Uterus (tissue), 4 donors: Measurements from ENCODE around the gene SH3PXD2A. TPM values are rescaled to one million over a fixed set of nuclear protein-coding genes. Genes with fewer than 3 reads are reported as not detected.

Experiments
- DNase-seq, 2 donors: peaks; one replicate each; pipeline ENCODE4 v3.0.0-alpha.2; 2019 to 2020
- H3K27ac ChIP-seq, 2 donors: fragments of 200-600 bp; sonication (generic); 1 replicate in 1 of 2; 2 replicates in 1 of 2; pipeline ENCODE4 v1.5.1; 2016 to 2018
- H3K27me3 ChIP-seq, 2 donors: fragments of 200-600 bp; sonication (generic); one replicate each; pipeline ENCODE4 v1.5.1; 2018 to 2019; ENCODE audit warnings: control low read depth in 1 of 2
- H3K36me3 ChIP-seq, 2 donors: fragments of 200-600 bp; sonication (generic); one replicate each; pipeline ENCODE4 v1.5.1; 2019; ENCODE audit warnings: control low read depth in 1 of 2
- H3K4me1 ChIP-seq, 2 donors: fragments of 200-600 bp; sonication (generic); one replicate each; pipeline ENCODE4 v1.5.1; 2018 to 2019; ENCODE audit warnings: control low read depth in 1 of 2
- H3K4me3 ChIP-seq, 2 donors: fragments of 200-600 bp; sonication (generic); 1 replicate in 1 of 2; 2 replicates in 1 of 2; pipeline ENCODE4 v1.5.1; 2018 to 2019; ENCODE audit warnings: mild to moderate bottlenecking in 1 of 2
- H3K9me3 ChIP-seq, 2 donors: fragments of 200-600 bp; sonication (generic); one replicate each; pipeline ENCODE4 v1.5.1; 2019; ENCODE audit warnings: control low read depth in 1 of 2
- POLR2A ChIP-seq, 2 donors: fragments of 450-650 bp; IDR thresholded peaks; one replicate each; pipeline ENCODE4 v1.6.1; 2016; ENCODE audit warnings: antibody characterized with exemption in 2 of 2, mild to moderate bottlenecking in 1 of 2, moderate library complexity in 1 of 2
- intact Hi-C: fragments of 100-400 bp; cut with DNase I; formaldehyde crosslinking; loops from one replicate; pipeline ENCODE4 v1.15.1; 2023; ENCODE audit warnings: low total_unique reads
- total RNA-seq, 4 donors: library from RNA; depleted of rRNA in 3 of 4; stranded (reverse); fragments of >200 nt in 3 of 4; gene quantifications; one replicate each; pipeline versions ENCODE4 v1.1.0 to v1.2.4, GENCODE V29; 2014 to 2023
- TF ChIP-seq, protein P1 (sequence below), 4 experiments: fragments of 200-600 bp in 2 of 4; fragments of 450-650 bp in 2 of 4; sonication (generic) in 2 of 4; IDR thresholded peaks; one replicate each; pipeline ENCODE4 v1.5.1; 2016 to 2019; ENCODE audit warnings: antibody characterized with exemption in 4 of 4, mild to moderate bottlenecking in 2 of 4, moderate library complexity in 1 of 4
- donor health status: DM: yes; HTN: yes; CAD: no.

Gene SH3PXD2A
- total RNA-seq, 4 donors from 2014 or later: 12.6 to 117 (median 46.6) TPM

DNA sequence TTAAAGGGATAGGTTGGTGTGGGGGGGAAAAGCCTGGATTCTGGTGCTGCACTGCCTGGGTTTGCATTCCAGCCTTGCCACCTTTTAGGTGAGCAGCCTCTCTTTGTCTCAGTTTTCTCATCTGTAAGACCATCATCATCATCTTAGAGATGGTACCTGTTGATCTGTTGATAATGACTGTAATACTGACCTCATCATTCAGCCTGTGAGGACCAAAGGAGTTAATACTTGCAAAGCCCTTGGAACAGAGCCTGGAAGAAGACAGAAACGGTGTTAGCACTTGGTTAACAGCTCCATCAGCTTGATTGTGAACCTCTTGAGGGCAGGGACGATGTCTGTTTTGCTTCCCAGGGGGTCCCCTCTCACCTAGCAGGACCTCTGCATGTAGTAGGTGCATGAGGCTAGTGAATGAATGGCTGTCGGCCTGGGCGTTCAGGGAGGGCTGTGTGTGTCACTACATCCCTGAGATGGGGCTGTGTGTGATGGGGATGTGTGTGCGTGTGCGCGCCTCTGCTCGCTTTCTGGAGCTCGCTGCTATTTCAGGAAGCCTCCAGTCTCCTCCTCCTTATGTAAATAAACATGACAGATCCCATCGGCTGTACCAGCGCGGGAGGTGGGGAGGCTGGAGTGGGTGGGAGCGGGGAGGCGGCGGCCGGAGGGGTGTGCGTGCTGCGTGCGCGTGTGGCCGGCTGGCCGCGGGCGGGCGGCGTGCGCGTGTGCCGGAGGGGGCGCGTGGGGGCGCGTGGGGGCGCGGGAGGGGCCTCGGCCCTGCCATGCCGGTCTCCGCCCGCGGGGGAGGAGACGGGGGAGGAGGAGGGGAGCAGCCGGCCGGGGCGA lies 300.7 kb downstream of the SH3PXD2A start:
- intact Hi-C loops: no loop called here

DNA sequence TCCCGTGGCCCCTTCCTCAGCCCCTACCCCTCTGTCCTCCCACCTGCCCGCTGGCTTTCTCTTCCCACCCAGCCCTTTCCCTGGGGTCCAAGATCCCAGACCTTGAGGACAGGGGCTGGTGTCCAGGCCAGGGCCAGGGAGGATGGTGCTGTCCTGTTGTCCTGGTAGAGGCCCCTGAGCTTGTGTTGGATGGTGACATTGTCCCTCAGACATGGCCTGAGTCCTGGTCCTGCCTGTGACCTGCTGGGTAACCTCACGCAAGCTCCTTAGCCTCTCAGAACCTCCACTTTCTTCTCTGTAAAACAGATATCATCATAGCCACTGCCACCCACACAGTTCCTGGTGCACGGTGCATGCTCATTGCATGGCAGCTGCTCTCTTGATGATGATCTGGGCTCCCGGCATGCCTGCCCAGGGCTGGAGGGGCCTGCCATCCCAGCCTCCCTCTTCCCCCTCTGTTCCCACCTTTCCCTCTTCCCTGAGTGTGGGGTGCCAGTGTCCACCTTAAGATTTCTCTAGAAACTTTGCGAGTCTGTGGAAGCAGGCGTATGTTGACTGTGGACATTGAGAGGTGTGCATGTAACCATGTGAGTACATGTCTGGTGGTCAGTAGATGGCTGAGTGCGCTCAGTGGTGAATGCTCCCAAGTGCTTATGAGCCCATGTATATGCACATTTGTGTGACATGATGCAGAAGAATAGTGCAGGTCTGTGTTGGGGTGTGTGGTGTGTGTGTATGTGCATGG lies 301.5 kb downstream of the SH3PXD2A start:
- Histone ChIP-seq H3K9me3 (no peaks in the 10 kb centered on the region), H3K4me1 (peaks cover 0 to 22% of the 10 kb centered on the region in 2 donors), H3K36me3 (no peaks in the 10 kb centered on the region), H3K27ac (peak overlapping the region; percentile 80 to 83), H3K4me3 (no peak overlapping the region), H3K27me3 (no peaks in the 10 kb centered on the region)
- no peak for TF ChIP-seq POLR2A (IDR thresholded peaks at IDR 0.05)
- TF ChIP-seq, protein P1, sequence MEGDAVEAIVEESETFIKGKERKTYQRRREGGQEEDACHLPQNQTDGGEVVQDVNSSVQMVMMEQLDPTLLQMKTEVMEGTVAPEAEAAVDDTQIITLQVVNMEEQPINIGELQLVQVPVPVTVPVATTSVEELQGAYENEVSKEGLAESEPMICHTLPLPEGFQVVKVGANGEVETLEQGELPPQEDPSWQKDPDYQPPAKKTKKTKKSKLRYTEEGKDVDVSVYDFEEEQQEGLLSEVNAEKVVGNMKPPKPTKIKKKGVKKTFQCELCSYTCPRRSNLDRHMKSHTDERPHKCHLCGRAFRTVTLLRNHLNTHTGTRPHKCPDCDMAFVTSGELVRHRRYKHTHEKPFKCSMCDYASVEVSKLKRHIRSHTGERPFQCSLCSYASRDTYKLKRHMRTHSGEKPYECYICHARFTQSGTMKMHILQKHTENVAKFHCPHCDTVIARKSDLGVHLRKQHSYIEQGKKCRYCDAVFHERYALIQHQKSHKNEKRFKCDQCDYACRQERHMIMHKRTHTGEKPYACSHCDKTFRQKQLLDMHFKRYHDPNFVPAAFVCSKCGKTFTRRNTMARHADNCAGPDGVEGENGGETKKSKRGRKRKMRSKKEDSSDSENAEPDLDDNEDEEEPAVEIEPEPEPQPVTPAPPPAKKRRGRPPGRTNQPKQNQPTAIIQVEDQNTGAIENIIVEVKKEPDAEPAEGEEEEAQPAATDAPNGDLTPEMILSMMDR (IDR thresholded peaks at IDR 0.05): no peak
- intact Hi-C loops: no loop called here
- DNase-seq: no peak

More for the DNA sequence above, 300.7 kb downstream of the SH3PXD2A start:
- peak; percentile 74 to 85 for DNase-seq
- no peaks in the 10 kb centered on the region for H3K36me3 ChIP-seq
- H3K4me3 ChIP-seq: peak overlapping the region; percentile 49 to 69
- H3K4me1 ChIP-seq: peaks cover 0 to 22% of the 10 kb centered on the region in 2 donors
- H3K27me3 ChIP-seq: no peaks in the 10 kb centered on the region
- TF ChIP-seq, protein P1 (IDR thresholded peaks at IDR 0.05): no peak
- TF ChIP-seq POLR2A (IDR thresholded peaks at IDR 0.05): no peak
- no peaks in the 10 kb centered on the region for H3K9me3 ChIP-seq
- H3K27ac ChIP-seq: peak overlapping the region; percentile 80 to 83

DNA sequence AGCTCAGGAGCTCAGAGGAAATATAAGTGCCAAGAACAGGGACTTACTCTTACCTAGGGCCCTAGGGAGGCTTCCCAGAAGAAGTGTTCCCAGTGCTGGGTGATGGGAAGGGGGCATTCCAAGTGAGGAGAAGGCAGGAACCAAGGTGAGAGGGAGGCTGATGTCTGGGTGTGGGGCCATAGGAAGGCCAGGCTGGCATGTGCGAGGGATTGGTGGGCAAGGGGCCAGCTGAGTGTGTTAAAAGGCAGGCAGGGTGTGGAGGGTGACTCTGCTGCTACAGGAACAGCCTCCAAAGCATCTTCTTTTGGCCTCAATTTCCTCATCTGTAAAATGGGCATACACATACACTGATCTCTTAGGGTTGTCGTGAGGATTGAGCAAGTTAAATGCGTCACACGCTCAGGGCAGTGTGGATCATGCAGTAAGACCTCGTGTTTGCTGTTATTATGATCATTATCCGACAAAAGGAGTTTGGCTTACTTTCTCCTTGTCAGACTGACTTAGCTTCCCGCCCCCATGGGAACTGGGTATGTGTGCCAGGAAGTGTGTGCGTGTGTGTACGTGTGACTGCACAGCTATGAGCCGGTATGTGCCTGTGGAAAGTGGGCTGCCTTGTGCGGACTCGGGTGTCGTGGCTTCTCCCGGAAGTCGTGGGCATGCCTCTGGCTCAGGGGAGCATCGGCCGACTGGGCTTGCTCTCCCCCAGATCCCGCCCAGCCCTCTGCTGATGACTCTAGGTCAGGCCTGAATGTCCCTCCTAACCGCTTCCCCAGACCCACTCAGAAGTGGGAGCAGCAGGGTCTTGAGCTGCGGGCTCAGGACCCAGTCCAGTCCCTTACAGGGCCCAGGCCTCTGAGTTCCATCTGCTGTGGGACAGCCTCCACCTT lies 302.3 kb downstream of the SH3PXD2A start:
- H3K36me3 ChIP-seq: no peaks in the 10 kb centered on the region
- peak overlapping the region in 1 of 2 donors; percentile 31 for H3K27ac ChIP-seq
- H3K4me3 ChIP-seq: no peak overlapping the region
- intact Hi-C loops: no loop called here
- no peaks in the 10 kb centered on the region for H3K27me3 ChIP-seq
- H3K9me3 ChIP-seq: no peaks in the 10 kb centered on the region
- peak in 1 of 2 donors; percentile 13 for DNase-seq
- peaks cover 0 to 22% of the 10 kb centered on the region in 2 donors for H3K4me1 ChIP-seq
- TF ChIP-seq, protein P1 (IDR thresholded peaks at IDR 0.05): no peak
- TF ChIP-seq POLR2A (IDR thresholded peaks at IDR 0.05): no peak

DNA sequence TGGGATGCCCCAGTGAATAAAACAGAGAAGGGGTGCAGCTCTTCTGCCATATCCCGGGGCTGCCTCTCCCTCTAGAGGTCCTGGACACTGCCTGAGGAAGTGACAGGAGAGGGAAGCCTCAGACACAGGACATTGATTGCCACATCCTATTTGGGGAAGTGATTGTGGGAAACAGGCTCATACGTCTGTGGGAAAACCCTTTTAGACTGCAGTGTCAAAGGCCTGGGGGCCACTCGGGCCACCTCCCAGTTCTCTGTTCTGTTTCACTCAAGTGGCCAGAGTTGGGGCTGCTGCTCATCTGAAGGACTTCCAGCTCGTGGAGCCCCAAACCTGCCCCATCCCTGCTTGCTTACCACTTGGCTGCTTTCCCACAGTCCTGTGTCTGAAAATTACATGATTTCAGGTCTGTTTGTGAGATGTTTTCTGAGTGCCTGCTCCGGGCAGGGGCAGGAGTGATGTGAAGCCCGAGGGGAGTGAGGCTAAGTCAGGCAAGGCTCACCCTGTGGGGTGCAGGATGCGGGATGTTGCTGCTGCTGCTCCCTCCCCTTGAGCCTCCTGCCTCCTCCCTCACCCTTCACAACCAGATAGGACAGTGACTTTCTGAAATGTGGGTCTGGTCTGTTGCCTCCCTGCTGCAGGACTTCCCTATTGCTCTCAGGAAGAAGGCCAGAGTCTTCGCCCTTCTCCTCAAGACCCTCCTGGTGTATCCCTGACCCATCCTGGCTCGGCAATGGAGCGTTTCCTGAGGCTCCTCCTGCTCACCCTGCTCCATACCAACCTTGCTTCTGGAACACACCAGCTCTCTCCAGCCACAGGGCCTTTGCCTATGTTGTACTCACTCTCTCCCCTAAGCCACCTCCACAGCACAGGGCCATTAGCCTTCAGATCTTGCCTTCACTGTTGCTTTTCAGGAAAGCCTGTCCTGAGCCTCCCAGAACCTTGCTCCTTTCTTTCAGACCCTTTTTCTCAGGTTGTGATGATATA lies 303.5 kb downstream of the SH3PXD2A start:
- Histone ChIP-seq H3K27me3 (no peaks in the 10 kb centered on the region), H3K27ac (no peak overlapping the region), H3K4me3 (no peak overlapping the region), H3K9me3 (no peaks in the 10 kb centered on the region), H3K36me3 (no peaks in the 10 kb centered on the region), H3K4me1 (peaks cover 6 to 23% of the 10 kb centered on the region in 2 donors)
- intact Hi-C loops: no loop called here
- peak in 1 of 2 donors; percentile 15 for DNase-seq
- TF ChIP-seq, protein P1 (IDR thresholded peaks at IDR 0.05): no peak
- TF ChIP-seq POLR2A (IDR thresholded peaks at IDR 0.05): no peak
